ENCODE data around the gene VANGL2.

- TF ChIP-seq POLR2AphosphoS5 (IDR thresholded peaks at IDR 0.05) (no peak), EP300 (conservative IDR thresholded peaks at IDR 0.05; ENCODE audit: poor library complexity, severe bottlenecking) (no peak), CTCF (IDR thresholded peaks at IDR 0.05; ENCODE audit: poor library complexity, severe bottlenecking) (no peak)
Observed at GRCh38 chr1:160459056-160459455, 58.7 kb downstream of the VANGL2 start.

Measured in neural cell (in vitro differentiated cells).